ENCODE results near the gene TXNL4B.

TXNL4B gene

DNA sequence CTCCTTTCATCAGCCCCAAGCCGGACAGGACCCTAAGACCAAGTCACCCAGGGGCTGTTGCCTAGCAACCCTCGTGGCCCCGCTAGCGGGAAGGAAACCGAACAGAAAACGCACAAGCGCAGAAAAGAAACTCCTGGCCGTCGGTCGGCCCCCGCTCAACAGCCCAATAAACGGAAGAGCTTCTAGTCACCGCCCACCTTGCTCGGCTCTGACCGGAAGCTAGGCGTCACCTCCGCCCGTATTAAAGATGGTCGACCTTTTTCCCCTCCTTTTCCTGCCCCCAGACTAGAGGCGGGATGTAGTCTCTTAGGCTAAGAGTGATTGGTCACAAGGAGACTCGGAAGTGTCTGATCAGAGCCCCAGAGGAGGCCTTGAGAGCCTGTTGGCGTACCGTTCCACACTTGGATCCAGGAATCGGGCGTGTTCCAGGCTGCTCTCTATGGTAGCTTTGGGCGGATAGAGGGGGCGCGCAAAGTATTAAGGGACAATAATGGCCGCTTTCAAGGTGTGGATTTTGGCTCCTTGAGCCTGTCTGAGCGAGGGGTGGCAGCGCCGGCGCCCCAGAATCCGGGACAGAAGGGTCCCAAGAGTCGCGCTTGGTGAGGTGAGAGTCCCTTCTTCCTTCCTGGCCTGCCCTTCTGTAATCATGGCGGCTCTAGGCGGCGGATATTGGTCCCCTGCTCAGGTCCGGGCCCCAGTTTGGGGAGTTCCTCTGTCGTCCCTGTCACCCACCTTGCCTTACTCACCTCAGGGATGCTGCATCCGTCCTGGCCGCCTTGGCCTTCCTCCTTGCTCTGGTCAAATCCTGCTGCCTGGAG lies at the start of gene TXNL4B, which contains the start of gene DHX38:
TXNL4B (minus strand) TSS at position 173 of the 818 bp plus-strand sequence. CDS start 2,871 bp downstream, outside the sequence.
DHX38 (plus strand) TSS at position 400 of the 818 bp plus-strand sequence. CDS start 2,311 bp downstream, outside the sequence.
- DNase-seq, result peak; percentile 96 to 100

DNA sequence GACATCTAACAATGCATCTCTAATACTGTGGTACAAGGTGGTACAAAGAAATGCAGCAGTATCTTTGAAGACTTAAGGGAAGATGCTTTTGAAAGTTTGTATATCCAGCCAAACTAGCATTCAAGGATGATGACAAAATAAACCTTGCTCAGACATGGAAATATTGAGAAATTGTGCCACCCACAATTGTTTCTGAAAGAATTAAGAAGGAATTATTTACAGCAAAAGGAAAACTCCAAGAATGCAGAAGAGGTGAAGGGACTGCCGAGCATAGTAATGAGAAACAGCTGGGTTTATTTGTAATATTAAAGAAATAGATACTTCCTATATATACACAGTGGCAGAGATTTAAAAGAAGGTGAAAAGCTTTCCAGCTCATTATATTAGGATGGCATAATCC lies 49.1 kb upstream of the TXNL4B start:
- no peak for DNase-seq

DNA sequence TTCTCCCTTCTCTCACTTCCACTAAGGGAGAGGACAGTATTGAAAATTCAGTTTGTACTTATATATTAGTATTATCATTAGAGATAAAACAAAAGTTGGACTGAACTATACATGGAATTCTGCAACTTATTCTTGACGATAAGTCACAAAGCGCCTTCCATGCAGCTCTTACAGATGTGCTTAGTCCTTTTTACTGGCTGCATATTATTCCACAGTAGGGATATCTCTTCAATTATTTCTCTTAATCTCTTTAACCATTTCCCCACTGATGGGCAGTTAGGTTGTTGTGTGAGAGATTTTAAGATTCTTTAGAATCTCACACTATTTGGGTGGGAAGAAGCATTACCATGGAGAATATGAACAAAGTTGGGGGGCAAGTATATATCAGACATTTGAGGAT lies 46.5 kb upstream of the TXNL4B start:
- no peak for DNase-seq

DNA sequence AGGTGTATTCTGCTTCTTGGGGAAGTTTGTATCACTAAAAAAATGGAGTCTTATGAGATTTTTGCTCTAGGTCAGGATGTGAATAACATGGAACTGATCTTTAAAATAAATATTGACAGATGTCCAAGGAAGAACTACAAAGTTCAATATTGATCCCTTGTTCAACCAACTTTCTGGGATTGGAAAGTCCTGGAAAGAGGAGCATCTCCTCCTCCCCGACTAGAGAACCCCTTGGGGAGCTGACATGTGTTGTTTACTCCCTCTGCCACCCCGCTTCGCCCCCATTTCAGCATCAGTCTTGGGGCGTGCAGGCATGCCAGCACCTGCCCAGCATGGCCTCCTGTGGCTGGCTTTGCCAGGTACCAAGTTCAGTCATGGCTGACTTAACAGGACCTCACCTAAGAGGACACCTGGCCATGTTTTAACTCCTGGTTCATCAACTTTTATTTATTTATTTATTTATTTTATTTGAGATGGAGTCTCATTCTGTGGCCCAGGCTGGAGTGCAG lies 44.7 kb upstream of the TXNL4B start:
- no peak for DNase-seq

DNA sequence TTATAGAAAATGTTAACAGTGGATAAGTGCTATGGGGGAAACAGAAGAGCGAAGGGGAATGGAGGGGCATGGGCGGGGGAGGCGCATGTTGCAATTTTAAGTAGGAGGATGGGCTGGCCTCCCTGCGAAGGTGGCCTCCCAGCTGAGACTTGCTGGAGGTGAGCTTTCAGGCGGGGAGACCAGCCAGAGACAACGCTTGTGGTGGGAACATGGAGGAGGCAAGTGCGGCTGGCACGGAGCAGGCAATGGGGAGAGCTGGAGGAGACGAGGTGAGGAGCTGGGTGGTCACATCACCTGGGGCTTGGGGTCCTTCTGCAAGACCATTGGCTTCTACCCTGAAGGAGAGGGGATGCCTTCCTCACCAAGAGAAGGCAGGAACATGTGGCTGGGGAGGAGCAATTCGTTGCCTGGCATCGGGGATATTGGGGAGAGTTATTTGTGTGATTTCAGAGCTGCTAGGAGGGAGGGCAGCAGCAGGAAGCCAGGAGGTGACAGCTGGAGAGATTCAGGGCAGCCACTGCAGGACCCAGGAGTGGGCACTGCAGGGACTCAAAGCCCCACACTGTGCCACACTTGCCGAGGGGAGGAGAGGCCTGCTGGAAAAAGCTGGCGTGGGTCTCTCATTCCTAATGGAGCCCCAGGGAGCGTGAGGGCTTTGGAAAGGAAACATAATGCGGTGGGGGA lies 44.1 kb upstream of the TXNL4B start:
- no peak for DNase-seq

DNA sequence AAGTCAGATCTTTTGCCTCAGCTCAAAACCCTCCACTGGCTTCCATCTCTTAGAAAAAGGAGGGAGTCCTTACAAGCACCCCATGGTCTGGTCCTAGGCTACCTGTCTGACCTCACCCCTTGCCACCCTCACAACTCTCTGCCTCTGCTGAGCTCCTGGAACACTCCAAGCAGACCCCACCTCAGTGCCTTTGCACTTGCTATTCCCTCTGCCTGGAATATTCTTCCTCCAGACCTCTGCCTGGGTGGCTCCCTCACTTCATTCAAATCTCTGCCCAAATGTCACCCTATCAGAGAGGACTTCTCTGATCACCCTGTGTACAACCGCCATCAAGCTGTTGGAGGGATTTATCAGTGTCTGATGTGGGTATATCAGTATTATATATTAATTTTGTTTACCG lies 41.1 kb upstream of the TXNL4B start:
- DNase-seq, result no peak

DNA sequence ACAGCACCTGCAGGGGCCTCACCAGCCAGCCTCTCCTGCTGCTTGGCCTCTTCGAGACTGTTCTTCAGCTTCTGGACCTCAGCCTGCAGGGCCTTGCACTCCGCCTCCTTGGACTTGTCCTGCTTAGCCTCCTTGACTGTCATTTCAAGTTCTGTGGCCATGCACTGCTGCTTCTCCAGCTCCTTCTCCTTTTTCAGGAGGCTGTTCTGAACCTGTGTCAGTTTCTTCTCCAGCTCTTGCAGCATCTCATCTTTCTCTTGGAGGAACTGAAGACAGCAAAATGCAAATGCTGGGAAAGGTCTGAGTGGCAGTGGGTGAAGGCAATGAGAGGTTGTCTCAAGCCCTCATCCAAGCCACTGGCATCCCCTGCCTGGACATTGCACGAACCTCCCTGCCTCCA lies 39.3 kb upstream of the TXNL4B start:
- no peak for DNase-seq

DNA sequence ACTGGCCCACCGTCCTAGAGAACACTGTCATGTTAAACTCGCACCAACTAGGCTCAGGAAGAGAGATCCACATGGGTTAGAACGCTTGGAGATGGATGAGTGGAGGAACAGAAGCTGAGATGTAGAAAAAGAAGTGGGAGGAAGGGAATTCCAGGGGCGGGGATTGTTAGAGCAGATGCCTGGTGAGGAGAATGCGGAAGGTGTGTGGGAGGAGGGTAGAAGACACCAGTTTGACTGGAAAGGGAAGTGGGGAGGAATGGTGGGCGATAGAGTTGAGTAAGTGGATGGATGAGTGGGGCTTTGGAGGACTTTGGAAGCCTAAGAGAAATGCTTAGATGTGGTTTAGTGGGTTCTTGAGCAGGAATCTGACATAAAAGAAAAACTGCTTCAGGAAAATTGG lies 37.6 kb upstream of the TXNL4B start:
- no peak for DNase-seq

DNA sequence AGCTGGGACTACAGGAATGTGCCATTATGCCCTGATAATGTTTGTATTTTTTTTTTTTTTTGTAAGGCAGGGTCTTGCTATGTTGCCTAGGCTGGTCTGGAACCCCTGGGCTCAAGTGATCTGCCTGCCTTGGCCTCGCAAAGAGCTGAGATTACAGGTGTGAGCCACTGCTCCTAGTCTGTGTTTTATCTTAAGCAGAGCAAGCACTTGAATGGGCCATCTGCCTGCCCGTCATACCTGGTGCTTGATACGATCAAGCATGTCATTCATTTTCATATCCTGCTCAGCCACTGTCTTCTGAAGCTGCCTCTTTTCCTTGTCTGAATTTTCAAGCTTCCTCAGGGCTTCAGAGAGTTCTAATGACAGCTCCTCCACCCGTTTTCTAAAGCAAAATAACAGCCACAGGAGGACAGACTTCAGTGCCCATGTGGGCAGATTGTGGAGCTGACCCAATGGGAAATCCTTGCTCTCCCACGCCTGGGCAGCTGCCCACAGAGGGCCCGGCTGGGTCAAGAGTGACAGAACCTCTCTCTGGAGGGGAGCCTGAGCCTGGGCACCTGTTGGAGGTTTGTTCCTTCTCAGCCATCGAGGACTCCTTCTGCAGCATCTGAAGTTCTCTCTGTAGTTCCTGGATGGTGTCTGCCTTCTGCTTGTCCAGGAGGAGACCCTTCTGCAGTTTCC lies 36.7 kb upstream of the TXNL4B start:
- no peak for DNase-seq

DNA sequence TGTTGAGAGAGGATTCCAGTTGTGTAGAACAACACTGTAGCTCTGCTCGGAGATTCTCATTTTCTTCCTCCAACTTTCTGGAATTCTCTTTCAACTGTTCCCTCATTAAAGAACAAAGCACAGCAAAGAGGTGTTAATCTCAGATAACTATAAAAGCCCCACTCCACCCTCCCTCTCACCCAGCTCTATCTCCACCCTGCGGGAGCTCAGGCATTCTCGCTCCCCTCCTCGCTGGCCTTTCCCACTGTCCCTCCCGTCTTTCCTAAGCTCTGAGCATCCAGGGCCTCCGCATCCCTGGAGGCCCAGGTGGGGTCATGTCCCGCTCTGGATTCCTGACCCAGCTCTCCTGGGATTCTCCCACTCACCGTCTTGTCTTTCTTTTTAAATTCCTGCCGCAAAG lies 35.3 kb upstream of the TXNL4B start:
- DNase-seq, result no peak

DNA sequence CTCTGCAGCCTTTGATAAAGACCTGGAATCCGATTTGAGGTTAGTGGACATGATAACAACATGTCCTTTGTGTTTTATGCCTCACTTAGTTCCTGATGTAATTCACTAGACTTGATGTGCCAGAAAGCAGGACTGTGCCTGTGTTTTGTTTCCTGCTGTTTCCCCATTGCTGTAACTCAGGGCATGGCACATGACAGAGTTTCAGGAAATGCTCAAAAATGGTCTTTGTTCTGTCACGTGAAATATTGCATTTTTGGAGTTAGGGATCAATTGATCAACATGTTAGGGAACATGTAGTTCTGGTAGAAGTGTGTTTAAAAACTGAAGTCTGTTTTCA lies 33.0 kb upstream of the TXNL4B start:
- DNase-seq, result no peak

DNA sequence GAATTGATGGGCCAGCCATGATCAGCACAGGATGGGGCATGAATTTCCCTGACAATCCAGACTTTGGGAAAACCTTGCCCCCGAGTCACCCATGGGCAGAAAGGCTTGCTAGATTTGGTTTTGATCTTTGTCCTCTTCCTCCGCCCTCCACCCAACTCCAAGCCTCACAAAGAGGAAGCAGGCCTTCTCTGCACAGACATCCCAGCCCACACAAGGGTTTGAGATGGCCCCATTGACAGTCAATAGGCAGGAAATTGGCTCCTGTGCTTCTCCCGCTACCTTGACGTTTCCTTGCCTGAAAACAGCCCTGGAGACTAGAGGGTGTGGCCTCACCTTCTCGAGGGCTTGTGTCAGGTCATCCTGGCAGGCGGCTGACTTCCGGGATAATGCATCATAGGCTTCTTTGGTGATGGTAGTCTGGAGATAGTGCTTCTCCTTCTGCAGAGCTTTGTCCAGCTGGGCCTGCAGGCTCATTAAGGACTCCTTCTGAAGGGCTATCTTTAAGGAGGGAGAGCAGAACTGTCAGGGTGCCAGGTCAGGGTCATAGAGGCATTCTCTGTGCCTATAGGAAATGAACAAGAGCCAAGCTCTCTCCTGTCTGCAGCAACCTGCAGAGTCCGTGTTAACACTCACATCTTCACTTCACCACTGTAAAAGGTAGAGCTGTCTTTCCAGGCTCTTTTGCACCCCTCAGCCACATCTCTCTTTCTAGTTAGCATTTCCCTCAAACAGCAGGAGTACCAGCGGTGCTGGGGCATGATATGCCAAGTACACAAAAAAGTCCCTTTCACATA lies 32.4 kb upstream of the TXNL4B start:
- no peak for DNase-seq

DNA sequence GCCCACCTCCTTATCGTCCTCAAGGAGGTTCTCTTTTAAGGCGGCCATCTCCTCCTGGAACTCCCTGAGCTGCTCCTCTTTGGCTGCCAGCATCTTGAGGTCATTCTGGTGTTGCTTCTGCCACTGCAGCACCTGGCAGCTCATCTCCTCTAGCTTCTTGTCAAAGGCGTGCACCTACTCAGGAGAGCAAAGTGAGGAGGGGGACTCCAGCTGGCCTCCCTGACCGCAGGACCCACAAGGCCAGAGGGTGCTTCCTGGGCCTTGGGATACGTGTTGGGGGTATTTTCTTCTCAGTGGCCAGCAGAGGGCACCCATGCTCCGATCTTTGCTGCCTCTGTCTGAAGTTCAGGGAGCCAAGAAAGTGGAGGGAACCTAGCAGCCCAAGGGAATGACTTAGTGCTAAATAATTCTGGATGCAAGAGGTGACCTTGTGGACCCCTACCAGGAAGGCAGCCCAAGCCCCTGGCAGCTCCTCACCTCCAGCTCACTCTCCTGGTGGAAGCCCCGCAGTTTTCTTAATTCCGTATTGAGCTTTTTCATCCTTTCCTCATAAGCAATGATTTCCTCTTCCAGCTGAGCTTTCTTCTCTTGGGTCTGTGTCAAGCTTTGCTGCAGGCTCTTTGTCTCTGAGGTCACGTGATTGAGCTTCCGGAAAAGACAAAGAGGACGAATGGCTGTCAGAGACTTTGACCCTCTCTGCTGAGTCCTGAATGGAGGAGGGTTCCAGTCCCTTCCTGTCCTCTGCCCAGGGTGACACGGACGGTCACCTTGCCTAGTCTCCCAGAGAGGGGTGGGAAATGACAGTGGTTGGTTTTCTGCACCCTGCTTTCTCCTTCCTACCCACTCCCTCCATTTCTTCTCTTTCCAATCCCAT lies 31.6 kb upstream of the TXNL4B start:
- peak; percentile 65 to 69 for DNase-seq

DNA sequence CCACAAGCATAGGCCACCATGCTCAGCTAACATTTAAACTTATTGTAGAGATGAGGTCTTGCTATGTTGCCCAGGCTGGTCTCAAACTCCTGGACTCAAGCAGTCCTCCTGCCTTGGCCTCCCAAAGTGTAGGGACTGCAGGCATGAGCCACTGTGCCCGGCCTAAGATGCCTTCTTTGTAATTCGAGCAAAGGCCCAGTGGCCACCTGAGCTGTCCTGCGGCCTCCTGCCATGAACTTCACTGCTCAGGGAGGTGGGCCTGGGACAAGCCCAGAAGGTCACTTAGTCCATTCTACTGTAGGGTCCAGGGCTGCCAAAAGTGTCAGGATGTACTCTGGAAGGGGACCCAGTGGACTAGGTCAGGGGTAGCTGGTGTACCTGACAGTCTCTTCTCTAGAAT lies 30.7 kb upstream of the TXNL4B start:
- no peak for DNase-seq

DNA sequence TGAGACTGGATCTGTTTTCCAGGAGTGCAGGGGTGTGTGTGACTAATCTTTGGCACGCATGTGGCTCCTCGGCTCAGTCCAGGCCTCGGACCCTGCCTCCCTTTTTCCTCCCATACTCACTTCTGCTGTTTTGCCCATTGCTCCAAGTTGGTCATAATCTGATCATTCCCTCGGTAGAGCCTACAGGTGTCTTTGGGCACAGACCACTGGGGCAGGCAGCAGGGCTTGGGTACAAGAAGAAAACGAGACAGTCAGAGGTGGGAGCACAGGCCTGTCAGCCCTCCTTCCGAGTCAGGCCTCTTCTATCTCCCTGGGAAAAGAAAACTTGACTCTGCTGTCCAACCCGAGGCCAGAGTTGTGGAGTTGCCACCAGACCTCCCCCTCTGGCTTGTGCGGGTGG lies 30.0 kb upstream of the TXNL4B start:
- no peak for DNase-seq

DNA sequence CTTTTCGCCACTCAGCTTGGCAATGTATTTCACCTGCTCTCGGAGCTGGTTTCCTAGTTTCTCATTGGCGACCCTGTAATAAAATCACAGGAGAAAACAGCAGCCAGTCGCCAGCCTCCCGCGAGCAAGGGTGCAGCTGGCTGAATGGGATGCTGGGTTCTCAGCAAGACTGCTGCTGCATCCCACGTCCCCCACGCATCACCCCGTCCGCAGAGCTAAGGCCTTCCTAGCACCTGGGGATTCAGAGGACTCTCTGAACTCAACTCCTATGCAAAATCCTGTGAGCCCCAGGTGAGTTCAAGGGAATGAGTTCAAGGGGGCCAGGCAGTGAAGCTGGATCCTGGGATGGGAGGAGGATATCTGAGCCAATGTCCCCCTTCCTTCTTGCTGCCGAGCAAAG lies 29.5 kb upstream of the TXNL4B start:
- DNase-seq, result no peak

DNA sequence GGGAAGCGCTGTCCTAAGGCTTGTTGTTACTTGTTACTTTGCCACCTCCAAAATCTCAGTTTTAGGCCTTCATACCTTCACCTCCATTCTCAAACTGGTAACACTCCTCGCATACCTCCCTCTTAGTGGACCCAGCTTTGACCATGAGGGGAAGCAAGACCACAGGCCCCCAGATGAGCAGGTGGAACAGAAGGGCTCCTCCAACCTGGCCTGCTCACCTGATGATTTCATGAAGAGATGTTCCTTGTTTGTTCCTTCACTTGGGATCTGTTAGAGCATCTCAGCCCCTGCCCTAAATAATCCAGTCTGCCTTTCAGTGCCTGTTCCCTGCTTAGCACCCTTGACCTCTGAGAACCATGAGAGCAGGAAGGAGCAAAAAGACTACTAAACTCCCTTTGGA lies 28.9 kb upstream of the TXNL4B start:
- no peak for DNase-seq

DNA sequence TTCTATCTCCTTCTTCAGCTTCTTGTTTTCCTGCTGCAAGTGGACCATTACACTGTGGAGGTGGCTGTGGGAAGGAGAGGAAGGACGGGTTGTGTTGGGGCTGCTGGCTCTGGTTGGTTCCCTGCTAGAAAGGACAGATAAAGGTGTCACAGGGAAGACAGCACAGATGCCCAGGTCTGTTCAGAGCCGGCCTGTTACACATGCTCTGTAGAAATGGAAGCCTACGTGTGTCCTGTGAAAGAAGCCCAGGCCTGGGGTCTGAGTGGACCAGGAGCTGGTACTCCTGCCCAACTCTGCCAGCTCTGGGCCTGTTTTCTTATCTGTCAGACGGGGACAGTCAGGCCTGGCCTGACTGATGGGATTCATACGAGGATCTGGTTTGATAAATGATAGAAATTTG lies 26.6 kb upstream of the TXNL4B start:
- DNase-seq, result no peak

DNA sequence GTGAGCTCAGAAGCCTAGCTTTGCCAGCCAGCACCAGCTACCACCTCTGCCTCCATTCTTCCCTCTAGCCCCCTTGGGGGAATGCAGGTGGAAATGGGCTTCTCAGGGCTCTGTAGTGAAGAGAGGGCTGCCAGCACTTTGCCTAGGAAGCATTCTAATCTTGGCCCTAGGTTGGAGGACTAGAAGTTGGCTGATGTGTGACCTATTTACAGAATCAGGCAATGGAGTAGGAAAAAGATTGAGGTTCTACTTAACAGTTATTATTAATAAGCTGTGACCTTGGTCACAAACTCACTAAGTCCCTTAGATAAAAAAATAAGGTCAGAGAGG lies 20.2 kb upstream of the TXNL4B start:
- DNase-seq, result no peak

DNA sequence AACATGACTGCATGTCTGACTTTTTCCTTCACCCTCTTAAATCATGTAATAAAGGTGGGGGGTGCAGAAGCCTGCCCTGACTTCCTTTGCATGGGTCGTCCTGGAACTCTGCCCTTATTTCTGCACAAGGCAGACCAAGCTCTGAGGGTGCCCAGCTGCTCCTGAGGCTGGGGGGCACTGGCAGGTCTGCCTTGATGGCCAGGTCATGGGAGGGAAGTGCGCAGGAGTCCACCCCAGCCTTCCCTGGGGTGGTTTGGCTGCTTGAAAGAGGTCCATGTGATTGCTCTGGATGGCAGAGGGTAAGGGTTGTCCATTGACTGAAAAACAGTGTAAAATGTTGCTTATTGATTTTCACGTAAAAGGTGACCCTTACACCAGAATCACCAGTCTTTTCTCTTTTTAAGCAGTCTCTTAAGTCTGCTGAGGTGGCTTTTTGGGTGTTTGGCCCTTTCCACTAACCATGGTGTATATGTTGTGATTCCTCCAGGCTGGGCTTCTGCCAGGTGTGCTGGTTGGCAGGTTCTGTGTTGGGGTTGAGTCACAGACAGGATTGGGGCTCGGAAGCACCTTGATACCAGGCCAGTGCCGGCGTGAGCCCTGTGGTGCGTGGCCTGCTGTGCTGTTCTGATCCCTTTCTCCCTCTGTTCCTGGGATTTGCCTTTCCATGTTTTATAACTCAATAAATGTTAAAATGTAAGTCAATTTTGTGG lies 19.6 kb upstream of the TXNL4B start:
- no peak for DNase-seq

DNA sequence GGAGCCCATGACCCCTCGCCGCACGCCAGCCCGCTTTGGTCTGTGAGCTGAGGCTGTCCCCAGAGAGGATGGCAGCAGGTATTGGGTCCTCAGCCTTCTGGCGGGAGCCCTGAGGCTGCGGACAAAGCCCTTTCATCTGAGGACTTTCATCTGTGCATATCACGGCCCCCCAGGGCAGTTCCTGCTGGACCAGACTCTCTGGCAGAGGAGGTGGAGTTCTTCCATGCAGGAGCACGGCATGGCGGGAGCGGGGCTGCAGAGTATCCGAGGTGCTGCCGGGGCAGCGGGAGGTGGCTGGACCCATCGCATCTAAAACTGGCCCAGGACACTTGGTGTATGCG lies 19.0 kb upstream of the TXNL4B start:
- DNase-seq, result no peak

Measured in hippocampal formation (tissue), 2 donors.